Measurements from ENCODE around the gene HMCES.
"Not testable (repeated sequence)": the region's sequence is repeated elsewhere in the genome, so short reads cannot be mapped to it uniquely, and the experiment has no call there.

Gene HMCES

DNA sequence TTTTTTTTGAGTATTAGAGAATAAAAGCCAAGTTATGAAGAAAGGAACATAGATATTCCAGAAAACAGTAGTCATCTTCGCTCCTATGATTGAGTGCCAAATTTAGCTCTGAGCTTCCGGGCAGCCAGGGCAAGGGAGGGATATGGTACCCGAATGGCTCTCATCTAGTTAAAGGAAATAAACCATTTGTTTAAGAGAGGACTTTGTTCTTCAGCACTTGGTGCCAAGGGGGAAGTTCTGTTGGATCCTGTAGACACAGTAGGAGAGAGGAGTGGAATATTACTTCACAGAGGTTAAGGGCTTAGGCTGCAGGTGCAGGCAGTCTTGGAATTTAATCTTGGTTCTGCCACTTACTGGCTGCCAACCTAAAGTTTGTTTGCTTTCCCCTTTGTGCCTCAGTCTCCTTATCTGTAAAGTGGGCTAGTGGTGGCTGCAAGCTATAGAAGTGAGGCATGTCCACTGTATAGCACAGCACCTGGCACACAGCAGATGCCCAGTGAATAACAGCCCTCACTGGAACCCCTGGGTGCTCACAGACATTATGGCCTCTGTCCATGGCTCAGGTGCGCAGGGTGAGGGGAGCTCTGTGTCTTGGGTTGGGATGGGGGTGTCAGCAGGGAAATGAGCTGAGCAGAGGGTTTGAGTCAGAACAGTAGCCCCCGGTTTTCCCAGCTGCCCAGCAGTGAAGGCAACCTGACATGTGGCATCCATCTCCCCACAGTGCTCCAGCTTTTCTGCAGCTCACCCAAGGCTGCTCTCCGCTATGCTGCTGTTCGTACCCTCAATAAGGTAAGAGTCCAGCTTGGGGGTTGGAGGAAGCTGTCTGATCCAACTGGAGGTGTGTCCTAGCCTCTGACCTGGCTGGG lies 18.8 kb upstream of the HMCES start:
- no peak for DNase-seq

DNA sequence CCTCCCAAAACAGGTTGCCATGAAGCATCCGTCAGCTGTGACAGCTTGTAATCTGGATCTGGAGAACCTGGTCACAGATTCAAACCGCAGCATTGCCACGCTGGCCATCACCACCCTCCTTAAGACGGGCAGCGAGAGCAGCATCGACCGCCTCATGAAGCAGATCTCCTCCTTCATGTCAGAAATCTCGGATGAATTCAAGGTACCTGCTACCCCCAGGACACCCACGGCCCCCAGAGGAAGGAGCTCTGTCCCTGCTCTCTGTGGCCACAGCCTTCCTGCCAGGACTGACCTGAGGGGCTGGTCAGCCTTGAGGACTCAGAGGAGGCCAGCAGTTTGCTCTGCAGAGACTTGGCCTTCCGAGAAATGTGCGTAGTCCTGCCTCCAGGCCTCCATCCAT lies 18.1 kb upstream of the HMCES start:
- DNase-seq = no peak

DNA sequence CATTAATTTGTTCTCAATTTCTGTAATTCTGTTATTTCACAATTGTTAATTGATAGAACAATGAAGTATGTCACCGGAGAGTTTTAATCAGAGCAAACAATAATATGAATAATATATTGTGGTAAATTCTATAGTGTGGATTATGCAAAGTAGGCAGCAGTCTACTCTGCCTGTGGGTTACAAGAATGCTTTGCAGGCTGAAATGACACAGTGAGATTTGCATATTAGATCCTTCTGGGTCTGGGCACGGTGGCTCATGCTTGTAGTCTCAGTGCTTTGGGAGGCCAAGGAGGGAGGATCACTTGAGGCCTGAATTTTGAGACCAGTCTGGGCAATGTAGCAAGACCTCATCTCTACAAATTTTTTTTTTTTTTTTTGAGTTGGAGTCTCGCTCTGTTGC lies 16.8 kb upstream of the HMCES start:
- no peak for DNase-seq

DNA sequence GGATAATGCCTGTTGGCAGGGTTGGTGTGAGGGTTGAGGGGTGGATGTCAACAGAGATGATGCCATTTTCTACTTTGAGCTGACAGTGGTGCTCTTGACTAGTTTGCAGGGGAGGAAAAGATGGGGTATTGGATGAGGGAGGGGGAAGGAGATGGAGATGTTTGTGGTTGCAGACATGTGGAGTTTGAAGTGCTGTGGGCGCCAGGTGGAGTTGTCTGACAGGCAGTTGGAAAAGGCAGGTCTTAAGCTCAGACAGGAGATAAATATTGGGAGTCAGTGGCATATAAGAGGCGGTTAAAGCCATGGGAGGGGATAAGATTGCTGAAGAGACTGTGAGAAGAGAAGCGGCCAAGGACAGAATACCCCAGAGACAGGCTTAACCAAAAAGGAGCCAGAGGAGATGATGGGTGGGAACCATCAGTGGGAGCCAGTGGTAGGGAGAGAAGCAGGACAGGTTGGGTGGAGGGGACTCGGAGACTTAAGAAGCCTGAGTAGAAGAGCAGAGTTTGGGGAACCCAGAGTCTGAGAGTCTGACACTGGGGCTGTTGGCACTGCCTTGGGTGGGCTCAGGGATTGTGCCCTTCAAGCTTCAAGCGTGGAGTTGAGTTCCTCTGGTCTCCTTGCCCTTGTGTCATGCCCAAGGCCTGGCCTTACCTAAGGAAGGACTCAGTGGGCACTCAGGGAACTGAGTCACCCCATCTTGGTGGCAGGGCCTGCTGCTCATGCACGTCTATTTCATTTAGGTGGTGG lies 15.3 kb upstream of the HMCES start:
- no peak for DNase-seq

DNA sequence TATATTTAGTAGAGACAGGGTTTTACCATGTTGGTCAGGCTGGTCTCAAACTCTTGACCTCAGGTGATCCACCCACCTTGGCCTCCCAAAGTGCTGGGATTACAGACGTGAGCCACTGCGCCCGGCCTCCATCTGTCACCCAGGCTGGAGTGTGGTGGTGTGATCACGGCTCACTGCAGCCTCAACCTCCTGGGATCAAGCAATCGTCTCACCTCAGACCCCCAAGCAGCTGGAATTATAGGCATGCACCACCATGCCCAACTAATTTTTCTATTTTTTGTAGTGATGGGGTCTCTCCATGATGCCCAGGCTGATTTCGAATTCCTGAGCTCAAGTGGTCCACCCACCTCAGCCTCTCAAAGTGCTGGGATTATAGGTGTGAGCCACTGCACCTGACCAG lies 13.7 kb upstream of the HMCES start:
- DNase-seq = not testable (repeated sequence)

DNA sequence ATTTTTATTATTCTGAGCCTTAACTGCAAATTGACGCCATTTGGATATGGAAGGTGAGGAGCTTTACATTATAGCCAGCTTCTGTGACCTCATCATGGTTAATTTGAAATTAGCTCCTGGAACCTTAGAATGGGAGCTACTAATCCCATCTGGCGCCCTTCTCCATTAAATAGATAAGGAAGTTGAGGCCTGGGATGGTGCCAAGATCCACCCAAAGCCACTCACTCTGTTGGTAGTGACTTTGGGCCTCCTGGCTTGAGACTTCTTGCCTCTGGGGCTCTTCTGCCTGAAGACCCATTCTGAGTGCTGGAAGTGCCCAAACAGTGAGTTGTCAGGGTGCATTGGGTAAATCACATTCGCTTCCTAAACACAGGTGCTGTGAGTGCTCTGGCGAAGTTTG lies 12.0 kb upstream of the HMCES start:
- no peak for DNase-seq

DNA sequence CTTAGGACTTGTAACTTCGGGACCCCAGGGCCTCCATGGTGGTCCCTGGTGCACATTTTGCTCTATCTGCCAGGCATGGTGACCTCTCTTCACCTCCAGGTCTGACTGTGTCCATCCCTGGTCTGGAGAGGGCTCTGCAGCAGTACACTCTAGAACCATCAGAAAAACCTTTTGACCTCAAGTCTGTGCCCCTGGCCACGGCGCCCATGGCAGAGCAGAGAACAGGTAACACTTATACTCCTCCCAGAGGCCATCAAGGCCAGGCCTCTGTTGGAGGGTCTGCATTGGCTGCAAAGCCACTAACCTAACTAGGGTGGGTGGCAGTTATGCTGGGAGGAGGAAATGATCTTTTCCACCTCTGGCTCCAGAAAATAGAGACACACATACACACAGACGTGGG lies 10.3 kb upstream of the HMCES start:
- DNase-seq = no peak

DNA sequence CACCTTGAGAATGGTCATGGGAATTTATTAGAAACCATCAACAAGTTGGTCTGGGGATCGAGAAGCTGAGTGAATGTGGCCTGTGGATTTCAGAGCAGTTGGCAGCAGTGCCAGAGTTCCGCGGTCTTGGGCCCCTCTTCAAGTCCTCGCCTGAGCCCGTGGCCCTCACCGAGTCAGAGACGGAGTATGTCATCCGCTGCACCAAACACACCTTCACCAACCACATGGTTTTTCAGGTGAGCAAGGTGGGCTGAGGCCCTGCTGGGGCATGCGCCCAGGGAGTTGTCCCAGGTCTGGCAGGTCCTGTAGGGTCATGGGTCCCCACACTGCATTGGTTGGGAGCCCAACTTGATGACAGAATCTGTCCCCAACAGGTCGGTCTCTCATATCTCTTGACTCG lies 7.0 kb upstream of the HMCES start:
- DNase-seq = no peak

DNA sequence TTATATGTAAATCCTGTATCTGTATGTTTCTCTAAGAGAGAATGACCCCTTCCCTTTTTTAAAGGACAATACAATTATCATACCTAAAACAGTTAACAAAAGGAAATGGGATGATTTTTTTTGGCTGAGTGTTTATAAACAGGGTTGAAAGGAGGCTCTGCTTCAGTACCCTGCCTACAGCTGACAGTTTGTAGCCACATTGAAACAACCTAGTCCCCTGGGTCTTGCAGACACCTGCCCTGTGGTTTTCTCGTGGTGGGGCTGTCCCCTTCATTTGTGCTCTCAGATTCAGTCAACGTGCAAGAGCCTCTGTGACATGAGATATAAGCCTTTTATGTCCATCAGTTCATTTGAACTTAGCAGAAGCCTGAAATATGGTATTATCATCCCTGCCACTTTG lies 2.3 kb upstream of the HMCES start:
- DNase-seq = no peak

DNA sequence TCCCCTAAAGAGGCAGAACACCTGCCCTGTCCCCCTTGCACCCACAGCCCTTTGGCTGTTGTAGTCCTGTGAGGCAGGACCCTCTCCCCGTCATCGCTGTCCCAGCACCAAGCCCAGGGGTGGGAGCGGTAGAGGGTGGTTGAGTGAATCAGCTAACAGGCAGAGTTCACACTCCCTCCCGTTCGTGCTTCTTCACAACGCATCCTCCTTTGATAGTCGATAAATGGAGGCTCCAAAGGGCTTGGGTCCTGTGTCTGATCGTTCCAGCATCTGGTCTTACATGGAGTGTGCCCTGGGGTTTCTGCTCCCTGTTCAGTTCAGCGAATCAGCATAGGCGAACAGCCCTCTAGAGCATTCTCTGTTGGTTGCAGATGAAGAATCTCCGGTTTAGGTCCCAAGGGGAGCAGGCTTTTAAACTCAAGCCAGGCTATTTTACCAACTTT lies 820 bp upstream of the HMCES start:
- DNase-seq = no peak

DNA sequence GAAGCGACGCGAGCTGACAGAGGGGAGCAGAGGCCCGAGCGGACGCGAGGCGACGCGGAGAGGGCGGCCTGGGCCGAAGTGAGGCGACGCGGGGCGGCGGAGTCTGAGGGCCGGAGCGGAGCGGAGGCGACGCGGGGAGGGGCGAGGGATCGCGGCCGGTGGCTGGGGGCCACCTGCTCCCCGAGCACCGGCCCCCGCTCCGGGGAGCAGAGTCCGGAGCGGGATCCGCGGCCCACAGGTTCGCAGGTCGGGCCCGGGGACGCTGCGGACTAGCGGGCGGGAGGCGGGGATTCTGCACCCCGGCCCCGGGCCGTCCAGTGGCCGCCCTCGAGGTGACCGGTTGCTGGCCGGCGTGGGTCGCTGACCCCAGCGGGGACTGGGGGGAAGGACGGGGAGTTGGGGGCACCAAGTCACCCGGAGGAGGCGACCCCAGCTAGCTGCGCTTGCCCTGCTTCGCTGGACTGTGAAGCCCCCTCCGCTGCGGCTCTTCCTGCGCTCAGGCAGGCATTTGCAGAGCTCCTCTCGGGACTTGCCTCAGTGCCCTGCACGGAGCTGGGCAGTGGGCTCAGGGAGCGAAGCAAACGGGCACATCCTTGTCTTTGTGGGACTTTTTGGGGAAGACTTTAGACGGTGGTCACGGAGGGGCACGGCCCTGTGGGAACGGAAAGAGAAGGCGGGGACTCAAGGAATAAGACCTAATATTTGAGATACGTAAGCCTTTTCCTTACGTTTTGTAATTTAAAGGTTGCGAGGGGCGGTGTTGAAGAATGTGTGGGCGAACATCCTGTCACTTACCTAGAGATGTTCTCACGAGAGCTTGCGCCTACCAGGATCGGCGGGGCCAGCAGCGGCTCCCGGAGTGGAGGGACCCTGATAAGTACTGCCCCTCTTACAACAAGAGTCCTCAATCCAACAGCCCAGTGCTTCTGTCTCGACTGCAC lies 566 bp downstream of the HMCES start:
- DNase-seq = peak; percentile 61

DNA sequence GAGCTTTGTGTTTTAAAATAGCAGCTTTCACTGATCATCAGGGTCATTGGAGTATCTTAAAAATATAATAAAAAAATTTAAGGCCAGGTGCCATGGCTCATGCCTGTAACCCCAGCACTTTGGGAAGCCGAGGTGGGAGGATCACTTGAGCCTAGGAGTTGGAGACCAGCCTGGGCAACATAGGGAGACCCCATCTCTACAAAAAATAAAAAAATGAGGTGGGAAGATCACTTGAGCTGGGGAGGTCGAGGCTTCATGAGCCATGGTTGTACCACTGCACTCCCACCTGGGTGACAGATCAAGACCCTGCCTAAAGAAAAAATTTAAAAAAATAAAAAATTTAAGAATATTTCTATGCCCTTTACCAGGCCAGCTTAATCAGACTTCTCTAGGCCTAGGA lies 1.5 kb downstream of the HMCES start:
- no peak for DNase-seq

DNA sequence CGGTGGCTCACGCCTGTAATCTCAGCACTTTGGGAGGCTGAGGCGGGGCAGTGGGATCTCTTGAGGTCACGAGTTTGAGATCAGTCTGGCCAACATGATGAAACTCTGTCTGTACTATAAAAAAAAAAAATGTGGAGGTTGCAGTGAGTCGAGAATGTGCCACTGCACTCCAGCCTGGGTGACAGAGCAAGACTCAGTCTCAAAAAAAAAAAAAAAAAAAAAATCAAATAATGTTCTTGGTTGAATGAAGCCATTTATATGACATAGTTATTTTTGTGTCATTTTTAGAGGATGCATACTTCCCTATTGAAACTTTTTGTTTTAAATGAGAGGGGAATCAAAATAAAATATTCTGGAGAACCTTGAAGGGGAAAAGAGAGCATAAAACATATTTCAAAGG lies 3.1 kb downstream of the HMCES start:
- DNase-seq = no peak

DNA sequence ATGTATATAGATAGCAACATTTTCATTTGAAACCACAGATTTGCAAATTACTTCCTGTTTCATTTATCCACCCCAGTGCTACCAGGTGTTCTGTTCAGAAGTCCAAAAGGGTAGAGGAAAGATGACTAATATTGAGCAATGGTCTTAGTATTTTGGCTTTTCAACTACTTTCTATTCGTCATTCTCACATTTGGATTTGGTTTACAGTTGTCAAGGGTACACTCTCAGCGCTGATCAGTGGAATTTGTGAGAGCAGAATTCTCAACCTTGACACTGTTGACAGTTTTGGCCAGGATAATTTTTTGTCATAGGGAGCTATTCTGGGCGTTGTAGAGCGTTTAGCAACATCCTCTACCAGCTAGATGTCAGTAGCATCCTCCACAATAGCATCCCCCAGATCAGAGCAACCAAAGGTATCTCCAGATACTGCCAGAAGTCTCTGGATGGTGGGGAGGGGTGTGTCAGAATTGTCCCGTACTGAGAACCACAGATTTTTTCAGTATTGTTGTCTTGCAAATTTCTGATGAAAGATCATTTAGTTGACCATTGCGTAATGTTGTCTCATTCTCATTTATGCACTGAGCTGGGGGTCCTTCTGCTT lies 4.2 kb downstream of the HMCES start:
- DNase-seq = peak; percentile 12

DNA sequence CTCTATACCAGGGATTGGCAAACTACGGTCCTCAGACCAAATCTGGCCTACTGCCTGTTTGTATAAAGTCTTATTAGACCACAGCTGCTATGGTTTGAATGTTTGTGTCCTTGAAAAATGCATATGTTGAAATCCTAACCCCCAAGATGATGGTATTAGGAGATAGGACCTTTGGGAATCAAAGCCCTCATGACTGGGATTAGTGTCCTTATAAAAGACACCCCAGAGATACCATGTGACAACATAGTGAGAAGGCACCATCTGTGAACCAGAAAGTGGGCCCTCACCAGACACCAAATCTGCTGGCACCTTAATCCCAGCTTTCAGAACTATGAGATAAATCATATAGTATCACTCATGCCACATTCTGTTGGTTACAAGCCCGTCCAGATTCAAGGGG lies 7.4 kb downstream of the HMCES start:
- no peak for DNase-seq

DNA sequence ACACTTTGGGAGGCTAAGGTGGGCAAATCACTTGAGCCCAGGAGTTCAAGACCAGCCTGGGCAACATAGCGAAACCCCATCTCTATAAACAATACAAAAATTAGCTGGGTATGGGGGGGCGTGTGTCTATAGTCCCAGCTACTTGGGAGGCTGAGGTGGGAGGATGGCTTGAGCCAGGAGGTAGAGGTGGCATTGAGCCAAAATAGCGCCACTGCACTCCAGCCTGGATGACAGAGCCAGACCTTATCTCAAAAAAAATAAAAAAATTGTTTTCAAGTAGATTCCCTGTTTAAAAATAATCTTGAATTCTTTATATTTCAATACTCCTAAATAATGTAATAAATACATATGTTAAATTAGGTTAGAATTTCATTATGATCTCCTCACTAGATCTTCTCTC lies 9.8 kb downstream of the HMCES start:
- DNase-seq = no peak

DNA sequence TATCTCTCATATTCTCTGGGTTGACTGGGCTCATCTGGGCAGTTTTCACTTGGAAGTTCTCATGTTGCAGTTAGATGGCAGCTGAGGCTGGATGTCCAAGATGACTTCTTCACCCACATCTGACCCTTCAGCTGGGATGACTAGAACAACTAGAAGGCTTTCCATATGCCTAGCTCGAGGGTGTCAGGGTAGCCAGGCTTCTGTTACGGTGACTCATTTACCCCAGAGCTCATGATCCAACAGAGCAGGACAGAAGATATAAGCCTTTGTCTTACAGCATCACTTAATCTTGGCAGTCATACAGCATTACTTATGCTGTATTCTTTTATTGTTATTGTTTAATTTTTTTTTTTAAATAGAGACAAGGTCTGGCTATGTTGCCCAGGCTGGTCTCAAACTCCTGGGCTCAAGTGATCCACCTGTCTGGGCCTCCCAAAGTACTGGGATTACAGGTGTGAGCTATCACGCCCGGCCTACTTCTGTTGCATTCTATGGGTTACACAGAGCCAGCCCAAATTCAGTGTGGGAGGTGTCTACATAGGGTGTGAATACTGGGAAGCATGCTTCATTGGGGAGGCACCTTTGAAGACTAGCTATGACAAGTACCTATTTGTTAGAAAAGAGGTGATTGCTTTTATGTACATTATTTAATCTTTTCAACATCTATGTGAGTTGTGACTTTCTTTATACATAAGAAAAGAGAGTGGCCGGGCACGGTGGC lies 10.7 kb downstream of the HMCES start:
- DNase-seq = no peak

DNA sequence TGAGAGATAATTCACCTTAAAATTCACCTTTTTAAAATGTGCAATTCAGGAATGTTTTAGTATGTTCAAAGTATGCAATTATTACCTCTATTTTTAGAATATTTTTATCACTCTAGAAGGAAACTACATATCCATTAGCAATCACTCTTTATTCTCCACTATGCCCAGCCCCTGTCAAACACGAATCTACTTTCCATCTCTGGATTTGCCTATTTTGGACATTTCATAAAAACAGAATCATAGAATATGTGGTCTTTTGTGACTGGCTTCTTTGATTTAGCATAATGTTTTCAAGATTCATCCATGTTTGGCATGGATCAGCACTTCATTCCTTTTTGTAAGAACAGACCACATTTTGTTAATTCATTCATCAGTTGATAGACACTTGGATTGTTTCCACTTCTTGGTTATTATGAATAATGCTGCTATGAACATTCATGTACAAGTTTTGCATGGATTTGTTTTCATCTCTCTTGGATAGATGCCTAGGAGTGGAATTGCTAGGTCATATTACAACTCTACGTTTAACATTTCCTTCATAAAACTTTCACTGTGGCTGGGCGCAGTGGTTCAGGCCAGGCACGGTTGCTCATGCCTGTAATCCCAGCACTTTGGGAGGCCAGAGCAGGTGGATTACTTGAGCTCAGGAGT lies 12.7 kb downstream of the HMCES start:
- DNase-seq = no peak

DNA sequence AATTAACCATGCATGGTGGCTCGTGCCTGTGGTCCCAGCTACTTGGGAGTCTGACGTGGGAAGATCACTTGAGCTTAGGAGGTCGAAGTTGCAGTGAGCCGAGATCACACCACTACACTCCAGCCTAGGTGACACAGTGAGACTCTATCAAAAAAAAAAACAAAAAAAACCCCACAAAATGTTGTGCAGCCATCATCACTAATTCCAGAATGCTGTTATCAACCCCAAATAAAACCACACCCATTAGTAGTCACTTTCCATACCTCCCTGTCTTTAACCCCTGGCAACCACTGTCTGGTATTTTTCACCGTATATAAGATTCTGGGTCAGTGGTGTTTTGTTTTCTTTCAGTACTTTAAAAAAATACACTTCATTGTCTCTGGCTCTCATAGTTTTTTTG lies 16.6 kb downstream of the HMCES start:
- no peak for DNase-seq

DNA sequence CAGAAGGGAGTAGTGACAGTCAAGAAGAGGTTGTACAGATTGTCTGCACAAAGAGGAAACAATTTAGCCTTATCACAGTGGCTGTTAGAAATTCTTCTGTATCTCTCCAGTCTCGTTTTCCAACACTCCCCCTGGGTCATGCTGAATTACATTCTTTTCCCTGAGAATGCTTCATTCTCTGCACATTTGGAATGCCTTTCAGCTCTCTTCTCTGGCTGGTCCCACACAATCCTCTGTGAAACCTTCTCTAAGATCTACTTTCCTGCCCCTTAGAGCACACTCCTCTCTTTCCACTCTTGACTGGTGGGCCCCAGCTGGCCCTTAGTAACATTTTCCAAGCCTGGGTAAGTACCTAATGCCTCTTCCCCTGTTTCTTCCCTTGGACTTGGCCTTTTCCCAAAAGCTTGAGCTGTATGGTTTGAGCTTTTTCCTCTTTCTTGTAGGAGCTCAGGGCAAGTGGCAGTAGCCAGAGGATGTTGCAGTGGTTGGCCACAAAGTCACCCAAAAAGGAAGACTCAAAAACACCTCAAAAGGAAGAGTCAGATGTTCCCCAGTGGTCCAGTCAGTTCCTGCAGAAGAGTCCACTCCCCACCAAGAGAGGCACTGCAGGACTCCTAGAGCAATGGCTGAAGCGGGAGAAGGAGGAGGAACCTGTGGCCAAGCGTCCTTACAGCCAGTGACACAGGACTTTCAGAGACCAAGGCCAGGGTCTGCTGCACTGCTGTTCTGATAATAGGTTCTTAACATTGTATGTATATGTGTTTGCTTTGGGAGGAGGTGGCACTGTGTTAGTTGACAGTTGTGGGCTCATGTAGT lies 25.7 kb downstream of the HMCES start:
- DNase-seq = no peak

DNA sequence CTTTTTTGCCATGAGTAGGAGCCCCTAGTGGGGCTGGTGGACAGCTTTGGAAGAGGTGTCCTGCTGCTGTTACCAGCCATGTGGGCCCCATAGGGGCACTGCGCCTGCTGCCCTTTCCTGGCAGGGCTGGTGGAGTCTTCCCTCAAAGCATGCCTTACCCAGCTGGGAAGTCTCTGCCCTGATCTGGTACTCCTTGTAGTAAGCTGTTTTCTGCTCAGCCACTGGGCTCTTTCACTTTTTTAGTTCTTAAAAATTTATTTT lies 26.2 kb downstream of the HMCES start:
- no peak for DNase-seq

Data from CD4-positive, alpha-beta T cell treated with Interleukin-17A for 4 hours (primary cell).